H1 (cell line): ENCODE data around the gene ELP4. TPM values are rescaled to one million over a fixed set of nuclear protein-coding genes. Genes with fewer than 3 reads are reported as not detected.

ENCODE experiments used
- CTCF ChIA-PET: fragments of 300-600 bp; sonication (Branson Sonifier 250); formaldehyde crosslinking; loops from one replicate; lab custom pipeline; 2021; ENCODE audit not compliant: partially characterized antibody; lab: Charles Lee
- POLR2A ChIA-PET: fragments of 300-600 bp; sonication (Branson Sonifier 250); formaldehyde crosslinking; loops from one replicate; lab custom pipeline; 2021; ENCODE audit warnings: inconsistent platforms; ENCODE audit not compliant: partially characterized antibody; lab: Charles Lee
- DNase-seq, 2 experiments: peaks; one replicate each; pipeline versions ENCODE4 v3.0.0 to v3.0.0-alpha.2; 2010 to 2022; ENCODE audit warnings: low spot score in 2 of 2, low read depth in 1 of 2, mixed read lengths in 1 of 2
- FAIRE-seq: peaks from 2 replicates; lab custom pipeline; 2011; peaks lifted over from hg19 to GRCh38; lab: Jason Lieb, UNC
- H2AFZ ChIP-seq: 2 replicates; pipeline ENCODE4 v1.8.1; 2012; ENCODE audit warnings: low read length, inconsistent platforms
- H2AK5ac ChIP-seq: 2 replicates; pipeline ENCODE4 v1.6.1; 2013; ENCODE audit warnings: low read depth, low read length
- H2BK120ac ChIP-seq: replicated peaks from 2 replicates; pipeline ENCODE3; 2013; ENCODE audit warnings: low read depth, low read length, inconsistent platforms
- H2BK12ac ChIP-seq: 2 replicates; pipeline ENCODE4 v1.6.1; 2013; ENCODE audit warnings: low read depth, low read length
- H2BK15ac ChIP-seq: 2 replicates; pipeline ENCODE4 v1.6.1; 2013; ENCODE audit warnings: low read length
- H2BK20ac ChIP-seq: 2 replicates; pipeline ENCODE4 v1.6.1; 2013; ENCODE audit warnings: low read length
- H2BK5ac ChIP-seq: 2 replicates; pipeline ENCODE4 v1.6.1; 2013; ENCODE audit warnings: low read depth, low read length
- H3K14ac ChIP-seq: 2 replicates; pipeline ENCODE4 v1.6.1; 2013; ENCODE audit warnings: inconsistent platforms; ENCODE audit not compliant: insufficient read length
- H3K18ac ChIP-seq: 2 replicates; pipeline ENCODE4 v1.6.1; 2013; ENCODE audit warnings: low read length; ENCODE audit errors: extremely low read depth
- H3K23ac ChIP-seq: 2 replicates; pipeline ENCODE4 v1.6.1; 2013; ENCODE audit warnings: inconsistent platforms; ENCODE audit not compliant: insufficient read length
- H3K23me2 ChIP-seq: 2 replicates; pipeline ENCODE4 v1.6.1; 2013; ENCODE audit warnings: low read depth, low read length
- H3K27ac ChIP-seq: 2 replicates; pipeline ENCODE4 v1.6.1; 2011; ENCODE audit warnings: low read depth, low read length, inconsistent platforms
- H3K27me3 ChIP-seq, 4 experiments: replicated peaks in 1 of 4; 1 replicate in 1 of 4; 2 replicates in 3 of 4; pipeline versions ENCODE4 v1.6.1 to v1.8.1; 2011 to 2013; ENCODE audit warnings: low read length in 3 of 4, mild to moderate bottlenecking in 3 of 4, inconsistent platforms in 2 of 4, mixed read lengths in 2 of 4, moderate library complexity in 1 of 4; ENCODE audit not compliant: control insufficient read depth in 3 of 4, insufficient read depth in 3 of 4; ENCODE audit errors: extremely low read depth in 1 of 4
- H3K36me3 ChIP-seq, 4 experiments: 2 replicates each; pipeline versions ENCODE4 v1.6.1 to v1.8.1; 2011 to 2013; ENCODE audit warnings: mild to moderate bottlenecking in 4 of 4, low read length in 3 of 4, moderate library complexity in 2 of 4, control low read depth in 1 of 4, inconsistent platforms in 1 of 4; ENCODE audit not compliant: insufficient read depth in 4 of 4, control insufficient read depth in 2 of 4
- H3K4ac ChIP-seq: replicated peaks from 2 replicates; pipeline ENCODE3; 2013; ENCODE audit warnings: low read length, low read depth, mixed read lengths, inconsistent platforms; ENCODE audit not compliant: insufficient read length
- H3K4me1 ChIP-seq, 4 experiments: replicated peaks in 1 of 4; 1 replicate in 1 of 4; 2 replicates in 3 of 4; pipeline versions ENCODE4 v1.6.1 to v1.8.1; 2011 to 2013; ENCODE audit warnings: low read length in 3 of 4, inconsistent platforms in 2 of 4, mixed read lengths in 1 of 4; ENCODE audit not compliant: insufficient read depth in 4 of 4, control insufficient read depth in 3 of 4
- H3K4me2 ChIP-seq, 2 experiments: 2 replicates each; pipeline versions ENCODE4 v1.6.1 to v1.8.1; 2011 to 2013; ENCODE audit warnings: low read depth in 2 of 2, low read length in 2 of 2, control low read depth in 1 of 2, inconsistent platforms in 1 of 2, mild to moderate bottlenecking in 1 of 2; ENCODE audit not compliant: insufficient read depth in 1 of 2
- H3K4me3 ChIP-seq, 4 experiments: fragments of 200-600, 300-600 bp in 1 of 4; sonication (generic), shearing (Covaris generic), sonication (Bioruptor Twin) in 1 of 4; 2 replicates each; pipeline versions ENCODE4 v1.5.1 to v1.8.1; 2011 to 2016; ENCODE audit warnings: low read length in 4 of 4, low read depth in 3 of 4, control low read depth in 2 of 4, inconsistent platforms in 2 of 4, mild to moderate bottlenecking in 2 of 4, mixed read lengths in 1 of 4, moderate library complexity in 1 of 4; ENCODE audit not compliant: insufficient read depth in 2 of 4; ENCODE audit errors: extremely low read depth in 1 of 4
- H3K56ac ChIP-seq: replicated peaks from 2 replicates; pipeline ENCODE3; 2013; ENCODE audit warnings: low read depth, mild to moderate bottlenecking, mixed read lengths, low read length, inconsistent platforms; ENCODE audit not compliant: insufficient read length
- H3K79me1 ChIP-seq: 2 replicates; pipeline ENCODE4 v1.6.1; 2013; ENCODE audit warnings: low read depth, low read length, control low read depth
- H3K79me2 ChIP-seq, 2 experiments: 2 replicates each; pipeline versions ENCODE4 v1.6.1 to v1.8.1; 2012 to 2013; ENCODE audit warnings: low read length in 2 of 2, mild to moderate bottlenecking in 2 of 2, inconsistent platforms in 1 of 2; ENCODE audit not compliant: insufficient read depth in 2 of 2, control insufficient read depth in 1 of 2
- H3K9ac ChIP-seq, 4 experiments: replicated peaks in 1 of 4; 1 replicate in 1 of 4; 2 replicates in 3 of 4; pipeline versions ENCODE4 v1.6.1 to v1.8.1; 2011 to 2013; ENCODE audit warnings: low read depth in 3 of 4, low read length in 3 of 4, control low read depth in 2 of 4, mild to moderate bottlenecking in 2 of 4, moderate library complexity in 2 of 4, inconsistent platforms in 1 of 4; ENCODE audit errors: extremely low read depth in 1 of 4
- H3K9me3 ChIP-seq, 2 experiments: 2 replicates each; pipeline versions ENCODE4 v1.6.1 to v1.8.1; 2012 to 2013; ENCODE audit warnings: mild to moderate bottlenecking in 2 of 2, moderate library complexity in 2 of 2, control low read depth in 1 of 2, inconsistent platforms in 1 of 2, low read depth in 1 of 2, low read length in 1 of 2, mixed read lengths in 1 of 2; ENCODE audit not compliant: insufficient read depth in 2 of 2
- H4K20me1 ChIP-seq, 2 experiments: replicated peaks in 1 of 2; 2 replicates each; pipeline versions ENCODE3 to v1.8.1; 2011 to 2013; ENCODE audit warnings: inconsistent platforms in 2 of 2, low read length in 2 of 2, mild to moderate bottlenecking in 1 of 2; ENCODE audit not compliant: insufficient read depth in 2 of 2, control insufficient read depth in 1 of 2
- H4K5ac ChIP-seq: 2 replicates; pipeline ENCODE4 v1.6.1; 2013; ENCODE audit warnings: low read length, low read depth, mixed read lengths, inconsistent platforms; ENCODE audit not compliant: insufficient read length
- H4K8ac ChIP-seq: 2 replicates; pipeline ENCODE4 v1.8.0; 2013; ENCODE audit warnings: mild to moderate bottlenecking, moderate library complexity, low read length, inconsistent platforms; ENCODE audit not compliant: insufficient read depth; ENCODE audit errors: extremely low read depth
- H4K91ac ChIP-seq: replicated peaks from 2 replicates; pipeline ENCODE3; 2013; ENCODE audit warnings: low read length, mixed read lengths, inconsistent platforms; ENCODE audit not compliant: insufficient read length
- EP300 ChIP-seq, 2 experiments: IDR thresholded peaks; 1 replicate in 1 of 2; 2 replicates in 1 of 2; pipeline ENCODE4 v1.6.1; 2011 to 2012; ENCODE audit warnings: low read depth in 2 of 2, low read length in 2 of 2, mild to moderate bottlenecking in 2 of 2, borderline replicate concordance in 1 of 2, inconsistent platforms in 1 of 2, moderate library complexity in 1 of 2
- EZH2 ChIP-seq: fragments of 200-600 bp; sonication (generic); IDR thresholded peaks from 2 replicates; pipeline ENCODE4 v1.7.1; 2012; ENCODE audit warnings: low read depth, mild to moderate bottlenecking, moderate library complexity, low read length, inconsistent platforms; ENCODE audit not compliant: severe bottlenecking
- NANOG ChIP-seq: IDR thresholded peaks from 2 replicates; pipeline ENCODE4 v1.6.1; 2011; ENCODE audit warnings: low read length, low read depth, mild to moderate bottlenecking, inconsistent platforms; ENCODE audit not compliant: insufficient read depth, poor library complexity, severe bottlenecking
- WGBS, 2 experiments: shearing (Covaris generic) in 1 of 2; methylation state at CpG; one replicate each; pipeline versions ENCODE4 v1.1.6 to v1.1.7; 2013 to 2015; ENCODE audit warnings: low lambda C conversion rate in 2 of 2, mixed read lengths in 2 of 2, inconsistent platforms in 1 of 2, low coverage in 1 of 2, missing lambda C conversion rate in 1 of 2; ENCODE audit not compliant: insufficient replicate concordance in 2 of 2, insufficient coverage in 1 of 2, insufficient read length in 1 of 2; ENCODE audit errors: extremely low coverage in 1 of 2, missing lambda C conversion rate in 1 of 2; 5-methylcytosine and 5-hydroxymethylcytosine counted together
- polyA plus RNA-seq, 7 experiments: library from polyadenylated mRNA; depleted of rRNA in 3 of 7; stranded (reverse) in 5 of 7; unstranded in 2 of 7; fragments of >200 nt in 5 of 7; fragments of 200-250 nt in 2 of 7; gene quantifications; 1 replicate in 5 of 7; 2 replicates in 1 of 7; 4 replicates in 1 of 7; pipeline versions ENCODE4 v1.2.1 to v1.2.3, GENCODE V29; 2011 to 2013; ENCODE audit warnings: missing spikeins in 2 of 7, mixed read lengths in 2 of 7
- total RNA-seq: library from RNA; stranded (reverse); fragmentation: NEBNext Ultra II Directional; extraction: Animal tissue kit (Norgen Biotek cat#: 25700); gene quantifications from 2 replicates; pipeline ENCODE4 v1.2.1, GENCODE V29; 2021

Gene ELP4
- total and polyA plus RNA-seq, 2 of the 8 experiments (the other 6 are each of a cell fraction or from before 2014, with no cell fraction given): 14.0 to 18.6 TPM

GRCh38 chr11:31747581-31747980, 238.0 kb downstream of the ELP4 start:
- Histone ChIP-seq H2AFZ (no peak overlapping the region), H2BK120ac (no peak overlapping the region), H3K9ac (no peak overlapping the region), H3K27ac (no peak overlapping the region), H2BK20ac (no peak overlapping the region), H3K4me2 (no peak overlapping the region), H3K4me3 (no peak overlapping the region), H4K91ac (no peak overlapping the region), H3K23ac (no peak overlapping the region), H3K4ac (no peak overlapping the region), H3K14ac (no peak overlapping the region), H2BK5ac (no peak overlapping the region), H3K56ac (no peak overlapping the region), H3K36me3 (no peaks in the 10 kb centered on the region), H4K20me1 (no peaks in the 10 kb centered on the region), H2AK5ac (no peak overlapping the region), H3K27me3 (no peaks in the 10 kb centered on the region), H3K23me2 (no peaks in the 10 kb centered on the region), H2BK15ac (no peak overlapping the region), H3K4me1 (no peaks in the 10 kb centered on the region), H3K18ac (no peak overlapping the region), H3K9me3 (no peaks in the 10 kb centered on the region), H4K5ac (no peak overlapping the region), H2BK12ac (no peak overlapping the region), H3K79me2 (no peaks in the 10 kb centered on the region), H4K8ac (no peak overlapping the region), H3K79me1 (no peaks in the 10 kb centered on the region)
- ChIA-PET POLR2A (interaction anchor here (0.6 kb wide), 1 partner anchor 36 kb away, joined by 3 read pairs; no protein-coding TSS in a partner anchor), CTCF (interaction anchor here (1.1 to 1.3 kb wide), 2 partner anchors 104 to 211 kb away, joined by 3 to 6 read pairs; no protein-coding TSS in a partner anchor)
- TF ChIP-seq EP300 (IDR thresholded peaks at IDR 0.05; ENCODE audit: borderline replicate concordance in 1 of 2, low read depth in 2 of 2, low read length in 2 of 2) (no peak), NANOG (no peak), EZH2 (no peak)
- no peak for DNase-seq
- 88% methylated on average over 1 of the region's 1 CpG; no CpG with 5 or more reads in 1 of the 2 experiments for WGBS, 2 experiments
- FAIRE-seq: no peak
